Measurements from ENCODE around the gene CAMK4. TPM values are rescaled to one million over a fixed set of nuclear protein-coding genes. Genes with fewer than 3 reads are reported as not detected.

Gene CAMK4
- total and polyA plus RNA-seq, 9 of the 15 experiments (the other 6 are each of a cell fraction or from before 2014, with no cell fraction given) = 0.35 TPM; not detected in 8

DNA sequence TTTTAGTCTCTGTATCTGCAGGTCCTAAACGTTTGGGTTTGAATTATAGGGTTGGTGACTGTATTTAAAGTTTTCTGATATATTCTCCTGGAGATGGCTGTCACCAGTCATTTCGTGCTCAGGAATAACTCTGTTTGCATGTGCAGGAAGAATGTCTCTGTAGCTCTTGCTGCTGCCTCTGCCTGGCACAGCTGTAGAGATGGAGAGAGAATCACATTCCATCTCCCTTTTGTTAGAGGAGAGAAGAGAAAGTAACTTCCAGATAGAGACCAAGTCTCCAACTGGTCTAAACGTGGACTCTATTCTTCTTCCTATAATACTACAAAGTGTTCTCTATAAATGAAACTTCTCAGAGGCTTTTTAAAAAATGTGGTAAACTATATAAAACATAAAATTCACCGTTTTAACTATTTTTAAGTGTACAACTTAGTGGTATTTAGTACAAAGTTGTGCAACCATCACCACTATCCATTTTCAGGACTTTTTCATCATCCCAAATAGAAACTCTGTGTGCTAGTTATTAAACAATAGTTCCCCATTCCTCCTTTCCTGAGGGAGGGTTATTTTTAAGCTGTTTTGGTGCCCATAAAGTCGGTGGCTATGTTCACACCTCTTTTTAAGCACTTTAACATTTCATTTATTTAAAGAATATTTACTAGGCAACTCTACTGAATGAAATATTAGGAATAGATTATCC, 308.9 kb downstream of the CAMK4 start (continued):
- no peak for TF ChIP-seq ARID2 (IDR thresholded peaks at IDR 0.05)
- TF ChIP-seq, protein P1, sequence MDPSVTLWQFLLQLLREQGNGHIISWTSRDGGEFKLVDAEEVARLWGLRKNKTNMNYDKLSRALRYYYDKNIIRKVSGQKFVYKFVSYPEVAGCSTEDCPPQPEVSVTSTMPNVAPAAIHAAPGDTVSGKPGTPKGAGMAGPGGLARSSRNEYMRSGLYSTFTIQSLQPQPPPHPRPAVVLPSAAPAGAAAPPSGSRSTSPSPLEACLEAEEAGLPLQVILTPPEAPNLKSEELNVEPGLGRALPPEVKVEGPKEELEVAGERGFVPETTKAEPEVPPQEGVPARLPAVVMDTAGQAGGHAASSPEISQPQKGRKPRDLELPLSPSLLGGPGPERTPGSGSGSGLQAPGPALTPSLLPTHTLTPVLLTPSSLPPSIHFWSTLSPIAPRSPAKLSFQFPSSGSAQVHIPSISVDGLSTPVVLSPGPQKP (CRISPR knock-in tag; IDR thresholded peaks at IDR 0.05) = no peak
- TF ChIP-seq GATA2 (CRISPR knock-in tag; IDR thresholded peaks at IDR 0.05) = no peak
- TF ChIP-seq SMAD4 (CRISPR knock-in tag; conservative IDR thresholded peaks at IDR 0.05) = no peak
- TF ChIP-seq NFRKB (IDR thresholded peaks at IDR 0.05; ENCODE audit: low read depth) = no peak
- TF ChIP-seq ZNF224 (CRISPR knock-in tag; IDR thresholded peaks at IDR 0.05) = no peak
- no peak for TF ChIP-seq RERE (CRISPR knock-in tag; IDR thresholded peaks at IDR 0.05; ENCODE audit: borderline replicate concordance)
